C4-2B (cell line): ENCODE data around the gene BHLHA15.

Experiments used
- CTCF ChIP-seq: fragments of 450-650 bp; conservative IDR thresholded peaks from 2 replicates; pipeline ENCODE4 v1.5.1; 2017; ENCODE audit warnings: mild to moderate bottlenecking
- ZFX ChIP-seq: fragments of 450-650 bp; IDR thresholded peaks from 2 replicates; pipeline ENCODE4 v1.6.1; 2017

DNA sequence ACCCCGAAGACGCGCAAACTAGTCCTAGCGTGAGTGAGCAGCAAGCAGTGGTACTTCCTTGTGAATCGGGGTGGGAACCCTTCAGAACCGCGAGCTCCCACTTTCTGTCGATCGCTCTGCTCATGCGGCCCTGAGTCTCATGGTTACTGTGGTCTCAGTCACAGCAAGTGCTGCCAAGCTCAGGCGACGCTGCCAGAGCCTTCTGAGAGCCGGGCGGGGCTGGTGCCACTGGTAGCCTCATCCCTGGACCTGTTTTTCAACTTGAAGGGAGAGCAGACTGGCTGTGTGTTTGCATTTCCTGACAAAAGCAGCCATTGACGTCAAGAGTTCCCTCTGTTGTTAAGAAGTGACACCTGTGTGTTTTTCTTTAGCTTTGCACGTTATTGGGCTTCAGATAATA lies 32.9 kb upstream of the BHLHA15 start:
- TF ChIP-seq CTCF (no peak), ZFX (no peak)
